Measurements from ENCODE around the gene UQCR11.

UQCR11 gene

GRCh38 chr19:1563251-1563650 lies 42.0 kb downstream of the UQCR11 start:
- DNase-seq = no peak

GRCh38 chr19:1561236-1561842 lies 43.9 kb downstream of the UQCR11 start:
- DNase-seq = no peak

- DNase-seq = no peak
These were observed 44.9 kb downstream of the UQCR11 start for GRCh38 chr19:1560286-1560882.

- no peak for DNase-seq
These were observed 46.7 kb downstream of the UQCR11 start for GRCh38 chr19:1558552-1558951.

- DNase-seq = no peak
These were observed 48.7 kb downstream of the UQCR11 start for GRCh38 chr19:1556390-1557070.

- no peak for DNase-seq
These were observed 49.5 kb downstream of the UQCR11 start for GRCh38 chr19:1555487-1556389.

- DNase-seq = no peak
These were observed 50.3 kb downstream of the UQCR11 start for GRCh38 chr19:1554968-1555367.

GRCh38 chr19:1553415-1553814 lies 51.8 kb downstream of the UQCR11 start:
- no peak for DNase-seq

GRCh38 chr19:1551068-1552040 lies 53.9 kb downstream of the UQCR11 start:
- no peak for DNase-seq

GRCh38 chr19:1549332-1549945 lies 55.8 kb downstream of the UQCR11 start:
- no peak for DNase-seq
